A549 (cell line): Measurements from ENCODE around the gene HAND2.

Experiments
- ESRRA ChIP-seq: fragments of 150-350 bp; IDR thresholded peaks from 2 replicates; pipeline ENCODE4 v1.6.1; 2014; ENCODE audit warnings: mild to moderate bottlenecking, low read length, borderline replicate concordance
- HDAC2 ChIP-seq: fragments of 200-600 bp; sonication (generic); IDR thresholded peaks from 2 replicates; pipeline ENCODE4 v1.6.1; 2016
- JUN ChIP-seq, 2 experiments: fragments of >200 bp; sonication (Bioruptor Twin); formaldehyde crosslinking; IDR thresholded peaks; 2 replicates in 1 of 2; 3 replicates in 1 of 2; pipeline ENCODE4 v1.6.1; 2016 to 2017
- MYC ChIP-seq: IDR thresholded peaks from 2 replicates; pipeline ENCODE4 v1.6.1; 2012; ENCODE audit warnings: mild to moderate bottlenecking, inconsistent platforms, low read length, improper control_type of control experiment, borderline replicate concordance

DNA sequence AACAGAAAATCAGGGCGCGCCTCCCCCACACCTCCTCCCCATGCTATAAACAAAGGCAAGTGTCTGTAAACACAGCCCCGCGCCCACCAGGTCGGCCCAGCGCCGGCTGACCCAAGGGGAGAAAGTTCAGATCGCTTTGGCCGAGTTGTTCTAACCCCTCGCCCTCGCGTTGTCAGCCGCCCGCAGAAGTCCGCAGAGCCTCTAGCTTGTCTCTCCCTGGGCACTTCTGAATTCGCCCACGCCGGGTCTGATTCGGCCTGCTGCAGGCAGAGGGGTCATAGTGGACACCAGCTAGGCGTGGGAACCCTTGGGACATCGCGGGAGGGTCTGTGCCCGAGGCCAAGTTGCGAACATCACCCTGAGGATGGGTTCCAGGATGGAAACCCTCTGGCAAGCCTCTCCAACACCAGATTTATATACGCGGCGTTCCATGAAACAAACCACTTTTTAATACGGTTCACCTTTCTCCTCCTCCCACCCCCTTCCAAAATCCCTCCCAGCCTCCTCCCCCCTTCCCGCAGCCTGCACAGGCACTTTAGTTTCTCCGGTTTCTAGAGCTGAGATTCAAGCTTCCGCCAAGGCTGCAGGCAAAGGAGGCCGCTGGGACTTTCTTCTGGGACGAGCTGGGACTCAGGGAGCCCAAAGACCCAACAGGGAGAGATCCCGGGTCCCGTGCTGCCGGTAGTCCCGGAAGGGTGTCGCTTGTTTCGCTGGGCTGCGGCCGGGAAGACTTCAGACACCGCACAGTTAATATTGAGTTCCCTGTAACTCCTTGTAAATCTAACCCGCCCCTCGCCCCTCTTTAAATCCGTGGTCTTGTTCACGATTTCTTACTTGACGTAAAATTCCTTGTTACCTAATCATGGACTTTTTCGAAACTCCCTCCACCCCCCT, 4.7 kb downstream of the HAND2 start:
- TF ChIP-seq HDAC2 (no peak), JUN (IDR thresholded peaks at IDR 0.05) (no peak), ESRRA (no peak), MYC (no peak)
